ENCODE measurements around the gene CUL7.
"Not testable (repeated sequence)": the region's sequence is repeated elsewhere in the genome, so short reads cannot be mapped to it uniquely, and the experiment has no call there.

CUL7 gene

GRCh38 chr6:43043310-43043709, 10.3 kb downstream of the CUL7 start:
- no peak for DNase-seq

DNA sequence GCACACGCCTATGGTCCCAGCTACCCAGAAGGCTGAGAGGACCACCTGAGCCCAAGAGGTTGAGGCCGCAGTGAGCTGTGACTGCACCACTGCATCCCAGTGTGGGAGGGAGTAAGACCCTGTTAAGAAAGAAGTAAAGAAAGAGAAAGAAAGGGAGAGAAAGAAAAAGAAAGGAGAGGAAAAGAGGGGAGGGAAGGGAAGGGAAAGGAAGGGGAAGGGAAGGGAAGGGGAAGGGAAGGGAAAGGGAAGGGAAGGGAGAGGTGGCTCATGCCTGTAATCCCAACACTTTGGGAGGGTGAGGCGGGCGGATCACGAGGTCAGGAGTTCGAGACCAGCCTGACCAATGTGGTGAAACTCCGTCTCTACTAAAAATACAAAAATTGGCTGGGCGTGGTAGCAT, 12.2 kb downstream of the CUL7 start:
- DNase-seq, result not testable (repeated sequence)

- DNase-seq, result no peak
Observed at GRCh38 chr6:43040542-43041257, 13.0 kb downstream of the CUL7 start.

- no peak for DNase-seq
Observed at GRCh38 chr6:43038727-43039126, 14.9 kb downstream of the CUL7 start.

GRCh38 chr6:43037706-43038105, 15.9 kb downstream of the CUL7 start:
- DNase-seq, result no peak

- no peak for DNase-seq
Observed at GRCh38 chr6:43037197-43037596, 16.5 kb downstream of the CUL7 start.

GRCh38 chr6:43036712-43037111, 16.9 kb downstream of the CUL7 start:
- no peak for DNase-seq

- DNase-seq, result no peak
Observed at GRCh38 chr6:43035495-43036194, 18.0 kb downstream of the CUL7 start.

DNA sequence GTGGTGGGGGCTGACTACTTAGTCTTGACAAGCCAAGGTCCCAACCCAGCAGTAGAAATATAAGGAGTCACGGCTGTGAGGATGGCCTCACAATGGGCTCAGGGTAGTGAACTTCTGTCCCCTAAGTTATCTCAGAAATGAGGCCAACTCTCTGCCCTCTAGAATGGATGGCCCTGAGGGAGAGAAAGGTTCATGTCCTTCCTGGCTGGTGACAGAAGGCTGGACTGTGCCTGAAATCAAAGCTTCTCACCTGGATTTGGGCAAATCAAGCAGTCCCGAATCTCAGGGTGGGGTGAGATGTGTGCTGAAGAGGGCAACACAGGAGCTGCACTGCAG, 19.5 kb downstream of the CUL7 start:
- DNase-seq, result no peak

- DNase-seq, result no peak
Observed at GRCh38 chr6:43033496-43034189, 20.0 kb downstream of the CUL7 start.

GRCh38 chr6:43032326-43032725, 21.3 kb downstream of the CUL7 start:
- DNase-seq, result no peak

- no peak for DNase-seq
Observed at GRCh38 chr6:43029120-43029519, 24.5 kb downstream of the CUL7 start.

DNA sequence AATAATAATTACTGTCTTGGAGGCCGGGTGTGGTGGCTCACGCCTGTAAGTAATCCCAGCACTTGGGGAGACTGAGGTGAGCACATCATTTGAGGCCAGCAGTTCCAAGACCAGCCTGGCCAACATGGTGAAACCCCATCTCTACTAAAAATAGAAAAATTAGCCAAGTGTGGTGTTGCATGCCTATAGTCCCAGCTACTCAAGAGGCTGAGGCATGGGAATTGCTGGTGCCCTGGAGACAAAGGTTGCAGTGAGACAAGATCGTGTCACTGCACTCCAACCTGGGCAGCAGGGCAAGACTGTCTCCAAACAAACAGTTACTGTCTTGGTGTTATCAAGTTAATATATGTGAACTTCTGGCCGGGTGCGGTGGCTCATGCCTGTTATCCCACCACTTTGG, 27.3 kb downstream of the CUL7 start:
- DNase-seq, result no peak

DNA sequence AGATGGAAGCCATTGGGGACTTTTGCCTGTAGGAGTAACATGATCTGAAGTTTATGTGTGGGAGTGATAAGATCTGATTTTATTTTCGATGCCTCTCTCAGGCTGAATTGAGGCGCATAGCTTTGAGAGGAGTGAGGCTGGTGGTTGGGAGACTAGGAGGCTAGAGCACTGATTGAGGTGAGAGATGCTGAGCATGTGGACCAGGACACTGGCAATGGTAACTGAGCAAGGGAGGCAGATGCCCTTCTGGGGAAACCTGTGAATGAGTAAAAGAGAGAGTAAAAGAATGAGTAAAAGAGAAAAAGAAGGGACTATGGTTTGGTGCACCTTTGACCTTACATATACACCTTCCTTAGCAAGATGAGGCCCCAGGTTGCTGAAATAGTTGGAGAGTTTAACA, 29.2 kb downstream of the CUL7 start:
- no peak for DNase-seq

DNA sequence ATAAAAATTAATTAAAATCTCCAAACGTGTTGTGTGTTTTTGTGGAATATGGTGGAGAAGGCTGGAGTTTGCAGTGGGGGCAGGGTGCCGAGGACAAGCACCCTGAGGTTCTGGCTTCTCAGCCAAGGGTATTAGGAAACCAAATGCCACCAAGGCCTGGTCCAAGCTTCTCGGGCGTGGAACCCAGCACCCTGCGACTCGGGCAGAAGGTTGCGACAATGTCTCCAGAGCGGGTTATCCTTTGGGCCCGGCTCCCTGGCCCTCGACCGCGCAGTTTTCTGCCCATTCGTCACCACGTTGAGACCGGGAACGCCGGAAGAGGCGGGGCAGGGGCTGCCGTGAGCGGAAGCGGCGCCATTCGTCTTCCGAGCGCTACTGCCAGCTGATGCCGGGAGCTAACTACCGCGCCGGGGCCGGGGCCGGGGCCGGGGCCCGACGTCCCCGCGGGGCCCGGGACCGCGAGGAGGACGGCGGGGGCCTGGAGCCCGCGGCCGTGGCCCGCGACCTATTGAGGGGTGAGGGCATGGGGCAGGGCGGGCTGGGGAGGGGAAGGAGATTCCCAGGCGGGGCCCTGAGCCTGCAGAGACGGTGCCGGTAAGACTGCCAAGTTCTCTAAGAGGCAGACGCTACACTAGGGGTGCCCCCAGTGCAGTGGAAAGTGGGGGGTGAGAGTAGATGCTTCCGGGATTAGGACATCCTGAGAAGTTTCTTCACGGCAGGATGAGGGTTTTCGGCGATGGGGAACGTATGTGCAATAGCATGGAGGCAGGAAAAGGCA, 32.2 kb downstream of the CUL7 start, which contains the start of gene RRP36:
Gene RRP36, plus strand, starts transcription at position 354 of the 778 bp plus-strand sequence. Its CDS starts 32 bp downstream, at position 386.
- peak; percentile 70 for DNase-seq

DNA sequence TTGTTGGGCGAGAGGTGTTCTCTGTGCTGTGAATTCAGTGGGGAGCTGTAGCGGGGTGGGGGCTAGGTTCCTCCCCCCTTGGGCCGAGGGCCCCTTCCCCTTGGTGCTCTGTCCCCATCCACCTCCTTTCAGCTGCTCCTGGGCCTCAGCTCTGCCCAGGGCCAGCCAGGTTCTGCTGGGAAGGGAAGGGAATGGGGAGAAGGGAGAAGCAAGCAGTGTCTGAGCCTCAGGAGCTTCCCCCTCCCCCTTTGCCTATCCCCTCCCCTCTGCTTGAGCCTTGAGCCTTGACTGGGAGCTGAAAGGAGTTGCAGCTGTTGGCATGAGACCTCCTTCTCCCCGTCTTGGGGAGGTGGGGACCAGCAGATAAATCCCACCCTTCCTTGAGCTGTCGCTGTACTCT, 32.8 kb downstream of the CUL7 start:
- DNase-seq, result no peak

- no peak for DNase-seq
Observed at GRCh38 chr6:43020052-43020705, 33.5 kb downstream of the CUL7 start.

GRCh38 chr6:43019152-43019551, 34.5 kb downstream of the CUL7 start:
- no peak for DNase-seq

DNA sequence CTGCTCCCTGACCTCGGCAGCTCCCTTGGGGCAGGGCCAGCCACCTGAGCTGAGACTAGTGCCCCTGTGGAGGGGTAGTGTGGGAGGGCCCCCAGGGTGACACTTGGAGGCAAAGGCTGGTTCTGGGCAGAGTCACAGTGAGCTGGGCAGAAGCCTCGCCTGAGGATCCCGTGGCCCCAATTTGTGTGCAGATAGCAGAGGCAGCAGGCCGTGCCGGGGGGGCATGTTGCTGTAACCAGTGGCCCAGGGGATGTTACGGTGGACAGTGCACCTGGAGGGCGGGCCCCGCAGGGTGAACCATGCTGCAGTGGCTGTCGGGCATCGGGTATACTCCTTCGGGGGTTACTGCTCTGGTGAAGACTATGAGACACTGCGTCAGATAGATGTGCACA, 36.7 kb downstream of the CUL7 start:
- no peak for DNase-seq

DNA sequence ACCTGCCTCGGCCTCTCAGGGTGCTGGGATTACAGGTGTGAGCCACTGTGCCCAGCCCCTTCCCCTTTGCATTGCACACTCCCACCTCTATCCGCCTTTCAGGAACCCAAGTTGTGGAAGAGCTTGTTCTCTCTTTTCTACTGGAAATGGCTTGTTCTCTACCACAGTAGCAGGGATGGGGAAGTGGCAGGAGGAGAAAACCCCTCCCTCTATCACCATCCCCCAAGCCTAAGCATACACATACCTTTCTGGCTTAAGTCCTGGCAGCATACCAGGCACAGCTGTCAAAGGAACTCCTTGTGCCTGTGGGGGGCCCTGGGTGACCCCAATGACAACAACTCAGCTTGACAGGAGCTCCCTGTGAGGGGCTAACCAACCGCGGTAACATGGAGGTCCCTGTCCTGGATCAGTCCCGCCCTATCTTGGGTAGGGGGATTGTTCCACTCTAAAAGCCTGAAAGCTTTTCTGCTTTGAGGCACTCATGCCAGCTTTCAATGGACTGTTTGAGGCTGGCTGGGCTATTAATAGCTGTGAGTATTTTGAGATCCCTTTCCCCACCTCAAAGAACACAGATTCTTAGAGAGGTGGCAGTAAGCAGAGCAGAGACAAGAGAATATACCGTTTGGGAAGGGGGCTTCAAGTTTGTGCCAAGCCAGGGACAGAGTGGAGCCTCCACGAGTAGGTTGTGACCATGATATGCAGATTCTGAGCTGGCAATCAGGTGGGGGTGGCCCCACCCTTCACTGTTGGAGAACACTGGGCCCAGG, 37.3 kb downstream of the CUL7 start:
- DNase-seq, result no peak

DNA sequence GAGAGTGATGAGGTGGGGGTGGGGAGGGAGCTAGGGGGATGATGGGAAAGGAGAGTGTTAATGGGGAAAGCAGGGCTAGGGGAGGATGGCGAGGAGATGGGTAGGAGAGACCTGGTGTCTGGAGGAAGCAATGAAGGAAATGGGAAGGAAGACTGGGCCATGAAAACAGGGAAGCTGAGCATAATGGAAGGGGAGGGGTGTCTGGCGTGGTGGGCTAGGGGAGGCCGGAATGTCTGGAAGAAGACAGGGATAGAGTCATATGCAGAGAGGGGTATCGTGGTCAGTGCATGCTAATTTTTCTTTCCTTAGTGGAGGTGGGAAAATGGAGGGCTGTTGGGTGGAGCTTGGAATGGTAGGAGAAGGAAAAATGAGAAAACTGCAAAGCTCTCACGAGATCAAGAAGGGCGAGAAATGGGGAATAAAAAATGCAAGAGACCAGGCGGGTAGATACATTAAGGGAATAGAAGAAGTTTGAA, 39.2 kb downstream of the CUL7 start:
- DNase-seq, result peak; percentile 34

All from HCEC 1CT (cell line).